ENCODE measurements around the gene TTLL4.

TTLL4 gene

DNA sequence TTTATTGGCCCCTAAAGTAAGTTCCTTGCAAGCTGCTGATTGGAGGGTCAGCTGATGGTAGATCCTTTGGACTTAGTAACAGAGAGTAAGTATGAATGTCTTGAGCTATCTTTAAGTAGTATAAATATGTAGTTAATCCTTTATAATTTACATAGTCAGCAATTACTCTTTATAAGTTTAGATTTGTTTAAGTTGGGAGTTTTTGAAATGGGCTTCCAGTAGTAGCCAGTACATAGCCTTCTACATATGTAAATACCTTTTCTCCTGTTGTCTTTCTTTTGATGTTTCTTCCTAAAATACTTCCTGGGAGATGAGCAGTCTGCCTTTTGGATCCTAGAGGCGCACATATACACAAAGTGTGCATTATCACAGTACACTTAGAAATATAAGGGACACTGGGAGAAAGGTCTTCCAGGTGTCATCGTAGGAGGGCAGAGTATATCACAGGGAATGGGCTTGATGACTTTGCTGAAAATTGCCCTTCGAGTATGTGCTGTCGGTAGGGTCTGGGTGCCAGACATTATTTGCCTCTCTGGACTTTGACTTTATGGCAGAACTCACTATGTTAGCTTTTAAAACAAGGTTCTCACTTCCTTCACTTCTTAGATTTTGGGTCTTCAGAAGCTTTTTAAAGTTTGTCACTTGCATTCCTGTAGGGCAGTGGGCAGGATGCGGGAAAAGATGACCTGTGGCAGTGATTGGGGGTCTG lies 21.6 kb downstream of the TTLL4 start:
- Histone ChIP-seq H3K14ac (ENCODE audit: low read length in 2 of 2) (peak overlapping the region in 1 of 2 experiments; percentile 18), H3K27me3 (ENCODE audit: control insufficient read depth in 1 of 2, insufficient read depth in 1 of 2, low read length in 2 of 2) (no peaks in the 10 kb centered on the region), H3K23ac (ENCODE audit: low read length in 2 of 2) (no peak overlapping the region), H3K18ac (ENCODE audit: low read depth in 1 of 2, low read length in 2 of 2) (peak overlapping the region in 1 of 2 experiments; percentile 79), H2BK15ac (ENCODE audit: low read depth, poor library complexity, severe bottlenecking) (no peak overlapping the region), H4K91ac (ENCODE audit: low read length) (no peak overlapping the region), H3K9me3 (ENCODE audit: control insufficient read depth, low read length) (no peaks in the 10 kb centered on the region), H2BK5ac (ENCODE audit: low read depth, low read length, poor library complexity, severe bottlenecking) (no peak overlapping the region), H2AK5ac (ENCODE audit: low read length, severe bottlenecking) (peak overlapping the region; percentile 91), H3K4me3 (ENCODE audit: insufficient read depth in 1 of 2, low read depth in 1 of 2, low read length in 2 of 2) (peak overlapping the region in 1 of 2 experiments; percentile 8), H3K36me3 (ENCODE audit: control insufficient read depth in 1 of 2, insufficient read depth in 2 of 2, low read depth in 1 of 2, low read length in 2 of 2) (peaks cover 5 to 6% of the 10 kb centered on the region in 2 experiments), H3K9ac (ENCODE audit: low read length) (peak overlapping the region; percentile 80), H3K4ac (ENCODE audit: low read depth in 1 of 2, low read length in 2 of 2) (peak overlapping the region; percentile 3 to 81), H3K4me1 (ENCODE audit: control insufficient read depth, insufficient read depth, low read depth, low read length) (peaks cover 3% of the 10 kb centered on the region), H2AFZ (ENCODE audit: low read depth, low read length) (no peak overlapping the region), H2BK120ac (ENCODE audit: low read depth, low read length) (peak overlapping the region; percentile 56), H3K27ac (ENCODE audit: low read length, poor library complexity, severe bottlenecking) (peak overlapping the region; percentile 98), H2BK12ac (ENCODE audit: low read length in 2 of 2) (peak overlapping the region; percentile 93 to 95), H3K4me2 (ENCODE audit: low read length, poor library complexity, severe bottlenecking) (no peak overlapping the region), H4K8ac (ENCODE audit: low read length) (no peak overlapping the region), H3K79me1 (replicated peaks; ENCODE audit: low read length, poor library complexity, severe bottlenecking) (peaks cover 25% of the 10 kb centered on the region)
- DNase-seq = no peak
- WGBS = 100% methylated on average over 4 of the region's 5 CpGs

GRCh38 chr2:218732761-218733158 lies 22.1 kb downstream of the TTLL4 start:
- peak overlapping the region; percentile 80 for H3K9ac ChIP-seq (ENCODE audit: low read length)
- no peak overlapping the region for H4K91ac ChIP-seq (ENCODE audit: low read length)
- DNase-seq = peak; percentile 60
- H3K27ac ChIP-seq (ENCODE audit: low read length, poor library complexity, severe bottlenecking) = peak overlapping the region; percentile 71
- H4K8ac ChIP-seq (ENCODE audit: low read length) = no peak overlapping the region
- no peaks in the 10 kb centered on the region for H3K9me3 ChIP-seq (ENCODE audit: control insufficient read depth, low read length)
- no peaks in the 10 kb centered on the region for H3K27me3 ChIP-seq (ENCODE audit: control insufficient read depth in 1 of 2, insufficient read depth in 1 of 2, low read length in 2 of 2)
- peak overlapping the region; percentile 29 to 95 for H2BK12ac ChIP-seq (ENCODE audit: low read length in 2 of 2)
- WGBS = no CpG with 5 or more reads among the region's 2 CpGs
- peak overlapping the region; percentile 4 to 79 for H3K18ac ChIP-seq (ENCODE audit: low read depth in 1 of 2, low read length in 2 of 2)
- H3K4me3 ChIP-seq (ENCODE audit: insufficient read depth in 1 of 2, low read depth in 1 of 2, low read length in 2 of 2) = no peak overlapping the region
- H2AK5ac ChIP-seq (ENCODE audit: low read length, severe bottlenecking) = peak overlapping the region; percentile 91
- H3K4ac ChIP-seq (ENCODE audit: low read depth in 1 of 2, low read length in 2 of 2) = peak overlapping the region in 1 of 2 experiments; percentile 81
- H3K36me3 ChIP-seq (ENCODE audit: control insufficient read depth in 1 of 2, insufficient read depth in 2 of 2, low read depth in 1 of 2, low read length in 2 of 2) = peaks cover 10 to 11% of the 10 kb centered on the region in 2 experiments
- H2BK5ac ChIP-seq (ENCODE audit: low read depth, low read length, poor library complexity, severe bottlenecking) = no peak overlapping the region
- H3K4me2 ChIP-seq (ENCODE audit: low read length, poor library complexity, severe bottlenecking) = no peak overlapping the region
- peaks cover 31% of the 10 kb centered on the region for H3K79me1 ChIP-seq (replicated peaks; ENCODE audit: low read length, poor library complexity, severe bottlenecking)
- H3K23ac ChIP-seq (ENCODE audit: low read length in 2 of 2) = no peak overlapping the region
- peaks cover 3% of the 10 kb centered on the region for H3K4me1 ChIP-seq (ENCODE audit: control insufficient read depth, insufficient read depth, low read depth, low read length)
- peak overlapping the region; percentile 56 for H2BK120ac ChIP-seq (ENCODE audit: low read depth, low read length)
- H3K14ac ChIP-seq (ENCODE audit: low read length in 2 of 2) = no peak overlapping the region
- no peak overlapping the region for H2BK15ac ChIP-seq (ENCODE audit: low read depth, poor library complexity, severe bottlenecking)
- no peak overlapping the region for H2AFZ ChIP-seq (ENCODE audit: low read depth, low read length)

- no peaks in the 10 kb centered on the region for H3K27me3 ChIP-seq (ENCODE audit: control insufficient read depth in 1 of 2, insufficient read depth in 1 of 2, low read length in 2 of 2)
- H3K36me3 ChIP-seq (ENCODE audit: control insufficient read depth in 1 of 2, insufficient read depth in 2 of 2, low read depth in 1 of 2, low read length in 2 of 2) = peaks cover 15 to 16% of the 10 kb centered on the region in 2 experiments
- no peak overlapping the region for H2BK15ac ChIP-seq (ENCODE audit: low read depth, poor library complexity, severe bottlenecking)
- H2BK120ac ChIP-seq (ENCODE audit: low read depth, low read length) = no peak overlapping the region
- DNase-seq = peak; percentile 87
- H2BK12ac ChIP-seq (ENCODE audit: low read length in 2 of 2) = peak overlapping the region; percentile 2 to 97
- no peak overlapping the region for H3K23ac ChIP-seq (ENCODE audit: low read length in 2 of 2)
- H4K91ac ChIP-seq (ENCODE audit: low read length) = peak overlapping the region; percentile 22
- peak overlapping the region; percentile 31 to 84 for H3K18ac ChIP-seq (ENCODE audit: low read depth in 1 of 2, low read length in 2 of 2)
- peak overlapping the region; percentile 80 for H3K9ac ChIP-seq (ENCODE audit: low read length)
- peaks cover 3% of the 10 kb centered on the region for H3K4me1 ChIP-seq (ENCODE audit: control insufficient read depth, insufficient read depth, low read depth, low read length)
- H3K4me2 ChIP-seq (ENCODE audit: low read length, poor library complexity, severe bottlenecking) = no peak overlapping the region
- no peak overlapping the region for H4K8ac ChIP-seq (ENCODE audit: low read length)
- no peak overlapping the region for H2AFZ ChIP-seq (ENCODE audit: low read depth, low read length)
- no peaks in the 10 kb centered on the region for H3K9me3 ChIP-seq (ENCODE audit: control insufficient read depth, low read length)
- no peak overlapping the region for H3K27ac ChIP-seq (ENCODE audit: low read length, poor library complexity, severe bottlenecking)
- peak overlapping the region in 1 of 2 experiments; percentile 92 for H3K14ac ChIP-seq (ENCODE audit: low read length in 2 of 2)
- peaks cover 34% of the 10 kb centered on the region for H3K79me1 ChIP-seq (replicated peaks; ENCODE audit: low read length, poor library complexity, severe bottlenecking)
- H2AK5ac ChIP-seq (ENCODE audit: low read length, severe bottlenecking) = peak overlapping the region; percentile 23
- H3K4ac ChIP-seq (ENCODE audit: low read depth in 1 of 2, low read length in 2 of 2) = peak overlapping the region; percentile 27 to 87
- 92% methylated on average over 5 of the region's 6 CpGs for WGBS
- no peak overlapping the region for H2BK5ac ChIP-seq (ENCODE audit: low read depth, low read length, poor library complexity, severe bottlenecking)
- H3K4me3 ChIP-seq (ENCODE audit: insufficient read depth in 1 of 2, low read depth in 1 of 2, low read length in 2 of 2) = no peak overlapping the region
Observed at GRCh38 chr2:218733171-218734021, 22.8 kb downstream of the TTLL4 start.
